Measurements from ENCODE around the gene BNIP2. TPM values are rescaled to one million over a fixed set of nuclear protein-coding genes. Genes with fewer than 3 reads are reported as not detected.

The BNIP2 gene
- total and polyA plus RNA-seq, 2 donors (not counting 1 experiment from before 2014, with no cell fraction given), result 82.9 to 93.2 TPM

GRCh38 chr15:59676565-59676964, 12.6 kb downstream of the BNIP2 start:
- TF ChIP-seq EZH2 (IDR thresholded peaks at IDR 0.05; ENCODE audit: low read length, missing control alignments) (no peak), CTCF (conservative IDR thresholded peaks at IDR 0.05 in 1 of 2, IDR thresholded peaks at IDR 0.05 in 1 of 2; ENCODE audit: low read depth in 1 of 2, low read length in 2 of 2) (no peak)
- H3K4me3 ChIP-seq (replicated peaks in 1 of 4; ENCODE audit: control extremely low read depth in 1 of 4, insufficient read depth in 1 of 4, low read depth in 3 of 4, low read length in 4 of 4), result no peak overlapping the region
- no peak overlapping the region for H2AFZ ChIP-seq (ENCODE audit: low read length)
- no peak for DNase-seq (ENCODE audit: low read depth in 2 of 2)
- no peaks in the 10 kb centered on the region for H3K4me1 ChIP-seq (ENCODE audit: control insufficient read depth, extremely low read depth, insufficient read depth, low read length)
- H3K4me2 ChIP-seq (ENCODE audit: extremely low read depth, insufficient read depth, low read length), result no peak overlapping the region
- no peak overlapping the region for H3K9ac ChIP-seq (ENCODE audit: insufficient read depth, low read length)
- no peak overlapping the region for H3K27ac ChIP-seq (ENCODE audit: insufficient read depth, low read length)
- no peaks in the 10 kb centered on the region for H3K27me3 ChIP-seq (ENCODE audit: control insufficient read depth, insufficient read depth, low read length)
- peaks cover 15% of the 10 kb centered on the region for H3K36me3 ChIP-seq (ENCODE audit: control insufficient read depth, insufficient read depth, low read length)
- no peaks in the 10 kb centered on the region for H3K9me3 ChIP-seq (ENCODE audit: control insufficient read depth, insufficient read depth, low read depth, low read length)
- H4K20me1 ChIP-seq (ENCODE audit: control insufficient read depth, extremely low read depth, insufficient read depth, low read length), result no peaks in the 10 kb centered on the region
- H3K79me2 ChIP-seq (ENCODE audit: control insufficient read depth, insufficient read depth, low read length), result peaks cover 2% of the 10 kb centered on the region

- Histone ChIP-seq H3K4me1 (ENCODE audit: control insufficient read depth, extremely low read depth, insufficient read depth, low read length) (no peaks in the 10 kb centered on the region), H3K36me3 (ENCODE audit: control insufficient read depth, insufficient read depth, low read length) (peaks cover 15% of the 10 kb centered on the region), H3K79me2 (ENCODE audit: control insufficient read depth, insufficient read depth, low read length) (no peaks in the 10 kb centered on the region), H2AFZ (ENCODE audit: low read length) (no peak overlapping the region), H3K4me2 (ENCODE audit: extremely low read depth, insufficient read depth, low read length) (no peak overlapping the region), H3K4me3 (replicated peaks in 1 of 4; ENCODE audit: control extremely low read depth in 1 of 4, insufficient read depth in 1 of 4, low read depth in 3 of 4, low read length in 4 of 4) (no peak overlapping the region), H3K9ac (ENCODE audit: insufficient read depth, low read length) (no peak overlapping the region), H3K27ac (ENCODE audit: insufficient read depth, low read length) (no peak overlapping the region), H3K27me3 (ENCODE audit: control insufficient read depth, insufficient read depth, low read length) (no peaks in the 10 kb centered on the region), H3K9me3 (ENCODE audit: control insufficient read depth, insufficient read depth, low read depth, low read length) (no peaks in the 10 kb centered on the region), H4K20me1 (ENCODE audit: control insufficient read depth, extremely low read depth, insufficient read depth, low read length) (no peaks in the 10 kb centered on the region)
- TF ChIP-seq CTCF (conservative IDR thresholded peaks at IDR 0.05 in 1 of 2, IDR thresholded peaks at IDR 0.05 in 1 of 2; ENCODE audit: low read depth in 1 of 2, low read length in 2 of 2) (no peak), EZH2 (IDR thresholded peaks at IDR 0.05; ENCODE audit: low read length, missing control alignments) (no peak)
- no peak for DNase-seq (ENCODE audit: low read depth in 2 of 2)
Measured at GRCh38 chr15:59674361-59674877, 14.7 kb downstream of the BNIP2 start.

GRCh38 chr15:59668556-59668955, 20.6 kb downstream of the BNIP2 start:
- Histone ChIP-seq H3K4me3 (replicated peaks in 1 of 4; ENCODE audit: control extremely low read depth in 1 of 4, insufficient read depth in 1 of 4, low read depth in 3 of 4, low read length in 4 of 4) (no peak overlapping the region), H3K4me1 (ENCODE audit: control insufficient read depth, extremely low read depth, insufficient read depth, low read length) (no peaks in the 10 kb centered on the region), H3K4me2 (ENCODE audit: extremely low read depth, insufficient read depth, low read length) (no peak overlapping the region), H3K9ac (ENCODE audit: insufficient read depth, low read length) (no peak overlapping the region), H3K36me3 (ENCODE audit: control insufficient read depth, insufficient read depth, low read length) (peaks cover 5% of the 10 kb centered on the region), H3K27ac (ENCODE audit: insufficient read depth, low read length) (no peak overlapping the region), H3K79me2 (ENCODE audit: control insufficient read depth, insufficient read depth, low read length) (no peaks in the 10 kb centered on the region), H2AFZ (ENCODE audit: low read length) (no peak overlapping the region), H3K9me3 (ENCODE audit: control insufficient read depth, insufficient read depth, low read depth, low read length) (no peaks in the 10 kb centered on the region), H3K27me3 (ENCODE audit: control insufficient read depth, insufficient read depth, low read length) (no peaks in the 10 kb centered on the region), H4K20me1 (ENCODE audit: control insufficient read depth, extremely low read depth, insufficient read depth, low read length) (no peaks in the 10 kb centered on the region)
- no peak for DNase-seq (ENCODE audit: low read depth in 2 of 2)
- TF ChIP-seq EZH2 (IDR thresholded peaks at IDR 0.05; ENCODE audit: low read length, missing control alignments) (no peak), CTCF (conservative IDR thresholded peaks at IDR 0.05 in 1 of 2, IDR thresholded peaks at IDR 0.05 in 1 of 2; ENCODE audit: low read depth in 1 of 2, low read length in 2 of 2) (no peak)
